ELR (cell line): ENCODE measurements around the gene APBB2.

Experiments used
- DNase-seq: peaks from one replicate; pipeline ENCODE4 v3.0.0-alpha.2; 2015; ENCODE audit warnings: low read depth

Gene APBB2

GRCh38 chr4:41214136-41214824, at the start of gene APBB2:
Gene APBB2 (minus strand): TSS chr4:41214542. CDS start chr4:41033254, 181,288 bp downstream.
- DNase-seq, result peak; percentile 97

GRCh38 chr4:41262198-41262597, 47.9 kb upstream of the APBB2 start:
- DNase-seq, result no peak

DNA sequence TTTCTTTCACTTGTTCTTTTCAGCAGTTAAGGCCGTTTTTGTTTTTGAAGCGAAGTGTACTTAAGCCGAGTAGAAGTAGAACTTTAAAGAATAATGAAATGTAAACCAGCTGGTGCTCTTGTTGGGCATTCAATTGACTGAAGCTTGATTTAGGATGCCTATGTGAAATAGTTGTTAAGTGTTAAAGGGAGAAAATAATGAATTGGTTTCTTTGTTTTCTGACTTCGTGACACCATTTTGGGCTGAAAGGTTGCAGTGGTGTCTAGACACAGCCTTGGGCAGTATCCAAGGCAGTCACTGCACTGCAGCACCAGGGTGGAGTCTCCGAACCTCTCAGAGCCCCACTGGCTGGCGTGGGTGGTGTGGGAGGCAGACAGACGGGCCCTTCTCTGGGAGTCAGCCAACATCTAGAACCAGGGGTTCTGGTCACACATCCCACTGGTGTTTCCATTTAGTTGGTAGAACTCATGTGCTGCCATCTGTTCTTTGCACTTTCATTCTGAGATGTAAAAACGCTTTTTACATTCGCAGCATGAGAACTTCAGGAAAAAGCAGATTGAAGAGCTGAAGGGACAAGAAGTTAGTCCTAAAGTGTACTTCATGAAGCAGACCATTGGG, 45.9 kb upstream of the APBB2 start:
- DNase-seq, result no peak

DNA sequence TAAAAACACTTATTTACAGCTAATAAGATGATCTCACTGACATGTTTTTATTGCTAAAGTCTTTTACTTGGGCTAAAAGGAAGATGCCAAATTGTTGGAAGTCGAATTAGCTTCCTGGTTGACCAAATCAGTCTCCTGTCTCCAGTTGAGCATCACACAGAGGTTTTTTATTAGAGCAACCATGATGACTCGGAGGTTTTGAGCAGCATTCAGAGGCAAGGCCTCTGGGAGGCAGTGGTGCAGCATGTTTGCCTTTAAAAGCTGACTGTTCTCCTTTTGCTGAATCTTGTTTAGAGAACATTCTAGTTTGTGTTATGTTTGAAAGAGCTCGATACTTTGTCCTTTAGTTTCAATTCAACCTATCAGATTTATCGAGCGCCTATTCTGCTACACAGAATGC, 44.4 kb upstream of the APBB2 start:
- peak; percentile 70 for DNase-seq

GRCh38 chr4:41257906-41258305, 43.6 kb upstream of the APBB2 start:
- DNase-seq, result no peak

GRCh38 chr4:41257257-41257901, 43.0 kb upstream of the APBB2 start:
- DNase-seq, result peak; percentile 68

DNA sequence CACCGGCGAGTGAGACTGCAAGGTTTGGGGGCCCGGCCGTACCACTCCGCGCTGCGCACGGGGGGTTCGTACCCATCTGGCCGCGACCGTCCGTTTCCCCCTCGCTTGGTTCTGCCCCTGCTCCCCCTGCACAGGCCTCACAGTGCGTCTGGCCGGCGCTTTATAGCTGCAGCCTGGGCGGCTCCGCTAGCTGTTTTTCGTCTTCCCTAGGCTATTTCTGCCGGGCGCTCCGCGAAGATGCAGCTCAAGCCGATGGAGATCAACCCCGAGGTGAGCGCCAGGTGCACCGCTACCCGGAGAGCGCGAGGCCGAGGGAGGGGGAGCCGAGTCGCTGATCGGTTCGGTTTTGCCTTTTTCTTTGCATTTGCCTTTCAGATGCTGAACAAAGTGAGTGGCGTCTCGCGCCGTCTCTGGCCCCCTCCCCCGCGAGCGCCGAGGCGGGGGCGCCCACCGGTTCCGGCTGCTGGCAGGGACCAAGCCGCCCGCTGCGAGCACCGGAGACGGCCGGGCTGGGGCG, 42.5 kb upstream of the APBB2 start, which contains the start of gene UCHL1:
UCHL1 (plus strand) TSS at position 189 of the 517 bp plus-strand sequence; CDS start at position 238, 49 bp downstream.
- peak; percentile 87 for DNase-seq

DNA sequence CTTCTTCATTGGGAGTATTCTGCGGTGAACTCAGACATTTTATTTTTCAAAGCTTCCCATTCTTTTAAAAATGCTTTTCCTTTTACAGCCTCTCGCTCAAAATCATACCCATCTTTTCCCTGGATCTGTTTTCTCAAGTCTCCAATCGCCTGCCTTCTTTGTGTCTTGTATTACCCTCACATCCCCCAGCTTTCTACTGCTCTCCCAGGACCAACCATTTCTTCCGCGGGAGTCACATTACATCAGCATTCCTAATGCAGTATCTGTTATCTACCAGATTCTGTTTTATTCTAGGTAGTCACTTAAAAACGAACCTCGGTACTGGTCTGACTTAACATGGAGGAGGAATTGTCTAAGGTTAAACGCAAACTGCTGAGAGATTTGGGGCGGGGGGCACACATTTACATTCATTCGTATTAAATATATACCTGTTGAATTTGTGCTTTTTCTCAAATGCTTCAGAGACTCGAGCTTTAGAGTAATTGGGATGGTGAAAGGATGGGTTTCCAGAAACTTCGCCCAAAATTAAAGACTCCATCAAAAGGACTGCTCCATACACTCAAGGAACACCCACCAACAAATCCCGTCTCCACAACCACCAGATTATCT, 41.9 kb upstream of the APBB2 start:
- peak; percentile 41 for DNase-seq

DNA sequence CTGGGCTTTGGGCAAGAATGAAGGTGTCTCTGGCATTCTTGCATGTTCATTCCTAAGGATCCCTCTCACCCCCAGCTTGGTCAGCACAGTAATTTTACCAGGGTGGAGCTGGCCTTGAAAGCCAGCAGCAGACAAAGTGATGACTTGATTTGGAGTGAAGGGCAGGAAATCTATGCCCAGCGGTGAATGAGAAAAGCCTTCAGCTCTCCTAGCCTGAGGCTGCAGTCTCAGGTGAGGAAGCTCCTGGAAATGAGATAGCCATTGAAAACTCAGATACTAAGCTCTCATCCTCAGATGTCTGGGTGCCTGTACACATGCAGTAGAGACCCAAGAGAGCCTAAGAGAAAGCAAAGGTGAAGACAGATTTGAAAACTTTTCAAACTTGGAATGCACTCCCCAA, 31.6 kb upstream of the APBB2 start:
- no peak for DNase-seq

- DNase-seq, result no peak
Observed at GRCh38 chr4:41241919-41242318, 27.6 kb upstream of the APBB2 start.

DNA sequence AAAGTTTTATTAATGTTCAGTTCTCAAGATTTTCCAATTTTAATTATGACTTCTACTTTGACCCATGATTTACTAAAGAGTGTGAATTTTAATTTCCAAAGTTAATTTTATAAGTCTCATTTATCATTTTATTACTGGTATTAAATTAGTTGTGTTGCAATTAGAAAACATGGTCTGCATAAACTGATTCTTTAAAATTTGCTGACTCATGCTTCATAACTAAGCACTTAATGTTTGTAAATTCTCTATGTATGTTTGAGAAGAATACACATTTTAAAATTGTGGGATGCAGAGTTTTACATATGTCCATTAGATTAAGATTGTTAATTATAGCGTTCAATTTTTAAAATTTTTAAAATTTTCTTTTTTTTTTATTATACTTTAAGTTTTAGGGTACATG, 22.2 kb upstream of the APBB2 start:
- no peak for DNase-seq

GRCh38 chr4:41236032-41236431, 21.7 kb upstream of the APBB2 start:
- DNase-seq, result no peak

DNA sequence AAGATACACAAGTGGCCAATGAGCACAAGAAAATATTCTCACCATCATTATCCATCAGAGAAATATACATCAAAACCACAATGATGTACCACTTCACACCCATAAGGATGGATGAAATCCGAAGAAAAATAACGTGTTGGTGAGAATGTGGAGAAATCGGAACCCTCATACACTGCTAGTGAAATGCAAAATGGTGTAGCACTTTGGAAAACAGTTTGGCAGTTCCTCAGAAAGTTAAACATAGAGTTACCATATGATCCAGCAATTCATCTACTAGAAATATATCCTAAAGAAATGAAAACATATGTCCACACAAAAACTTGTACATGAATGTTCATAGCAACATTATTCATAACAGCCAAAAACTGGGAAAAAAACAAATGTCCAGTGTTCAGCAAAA, 18.5 kb upstream of the APBB2 start:
- DNase-seq, result no peak

DNA sequence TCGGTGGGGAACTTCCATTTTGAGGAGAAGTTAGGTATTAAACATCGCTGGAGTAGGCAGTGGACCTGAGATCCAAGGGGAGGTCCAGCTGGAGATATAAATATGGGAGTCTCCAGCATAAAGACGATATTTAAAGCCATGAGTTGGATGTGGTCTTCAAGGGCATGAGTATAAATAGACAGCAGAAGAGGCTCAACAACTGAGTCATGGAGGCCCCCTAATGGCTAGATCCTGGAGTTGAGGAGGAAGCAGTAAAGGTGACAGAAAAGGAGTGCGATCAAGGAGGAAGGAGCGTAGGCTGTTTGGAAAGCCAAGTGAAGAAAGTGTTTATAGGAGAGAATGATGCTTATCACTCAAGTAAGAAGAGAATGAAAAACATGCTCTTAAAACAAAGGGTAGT, 18.1 kb upstream of the APBB2 start:
- peak; percentile 23 for DNase-seq

GRCh38 chr4:41227902-41228301, 13.6 kb upstream of the APBB2 start:
- DNase-seq, result no peak

- no peak for DNase-seq
Observed at GRCh38 chr4:41221850-41222645, 7.7 kb upstream of the APBB2 start.

- DNase-seq, result no peak
Observed at GRCh38 chr4:41219421-41219950, 5.1 kb upstream of the APBB2 start.

DNA sequence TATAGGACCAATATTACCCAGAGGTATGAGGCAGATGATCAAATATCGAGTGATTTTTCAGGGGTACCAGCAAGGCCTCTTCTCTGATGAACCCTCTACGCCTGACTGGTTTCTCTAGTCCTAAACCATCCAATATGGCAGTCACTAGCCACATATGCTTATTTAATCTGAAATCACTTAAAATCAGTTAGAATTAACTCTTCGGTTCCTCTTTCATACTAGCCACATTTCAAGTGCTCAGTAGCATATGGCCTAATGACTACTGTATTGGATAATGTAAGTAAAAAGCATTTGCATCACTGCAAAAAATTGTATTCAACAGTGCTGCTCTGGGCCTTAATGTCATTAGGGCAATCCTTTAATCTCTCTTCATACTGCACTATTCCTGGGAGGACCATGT, 4.4 kb upstream of the APBB2 start:
- no peak for DNase-seq

GRCh38 chr4:41217374-41217773, 3.0 kb upstream of the APBB2 start:
- DNase-seq, result no peak

- no peak for DNase-seq
Observed at GRCh38 chr4:41217020-41217333, 2.6 kb upstream of the APBB2 start.

GRCh38 chr4:41216294-41217019, 2.1 kb upstream of the APBB2 start:
- peak; percentile 88 for DNase-seq
